Fibroblast of lung (primary cell): ENCODE measurements around the gene CDK5RAP1. TPM values are rescaled to one million over a fixed set of nuclear protein-coding genes. Genes with fewer than 3 reads are reported as not detected.
A peak's percentile ranks its signal among the peaks of the same experiment; 100 is the strongest.

Experiments used
- DNase-seq, 2 donors: peaks; one replicate each; pipeline versions ENCODE4 v3.0.0 to v3.0.0-alpha.2; 2010; ENCODE audit warnings: low read depth in 2 of 2
- H2AFZ ChIP-seq: 2 replicates; pipeline ENCODE4 v1.5.1; 2012; ENCODE audit warnings: low read length, control low read depth, inconsistent platforms
- H3K27ac ChIP-seq: 2 replicates; pipeline ENCODE4 v1.5.1; 2011; ENCODE audit warnings: low read length, control low read depth; ENCODE audit not compliant: insufficient read depth
- H3K27me3 ChIP-seq: 2 replicates; pipeline ENCODE4 v1.5.1; 2011; ENCODE audit warnings: mild to moderate bottlenecking, low read length; ENCODE audit not compliant: control insufficient read depth, insufficient read depth
- H3K36me3 ChIP-seq: 2 replicates; pipeline ENCODE4 v1.5.1; 2011; ENCODE audit warnings: low read length; ENCODE audit not compliant: control insufficient read depth, insufficient read depth
- H3K4me1 ChIP-seq: 2 replicates; pipeline ENCODE4 v1.5.1; 2011; ENCODE audit warnings: low read length; ENCODE audit not compliant: control insufficient read depth, insufficient read depth; ENCODE audit errors: extremely low read depth
- H3K4me2 ChIP-seq: 2 replicates; pipeline ENCODE4 v1.5.1; 2011; ENCODE audit warnings: low read length, control low read depth; ENCODE audit not compliant: insufficient read depth; ENCODE audit errors: extremely low read depth
- H3K4me3 ChIP-seq, 4 experiments: fragments of 200-600 bp in 1 of 4; sonication (generic) in 1 of 4; replicated peaks in 1 of 4; 2 replicates each; pipeline ENCODE4 v1.5.1; 2011 to 2016; ENCODE audit warnings: low read length in 4 of 4, low read depth in 3 of 4, mild to moderate bottlenecking in 3 of 4, control low read depth in 2 of 4, inconsistent platforms in 1 of 4, mixed read lengths in 1 of 4; ENCODE audit not compliant: insufficient read depth in 1 of 4; ENCODE audit errors: control extremely low read depth in 1 of 4
- H3K79me2 ChIP-seq: 2 replicates; pipeline ENCODE4 v1.5.1; 2012; ENCODE audit warnings: mild to moderate bottlenecking, low read length, inconsistent platforms; ENCODE audit not compliant: control insufficient read depth, insufficient read depth
- H3K9ac ChIP-seq: 2 replicates; pipeline ENCODE4 v1.5.1; 2011; ENCODE audit warnings: mild to moderate bottlenecking, low read length, control low read depth; ENCODE audit not compliant: insufficient read depth
- H3K9me3 ChIP-seq: 2 replicates; pipeline ENCODE4 v1.5.1; 2012; ENCODE audit warnings: low read depth, low read length; ENCODE audit not compliant: control insufficient read depth, insufficient read depth
- H4K20me1 ChIP-seq: 2 replicates; pipeline ENCODE4 v1.5.1; 2011; ENCODE audit warnings: low read length; ENCODE audit not compliant: control insufficient read depth, insufficient read depth; ENCODE audit errors: extremely low read depth
- EZH2 ChIP-seq: IDR thresholded peaks from 2 replicates; pipeline ENCODE4 v1.5.1; 2012; ENCODE audit warnings: low read length, control low read depth, mild to moderate bottlenecking; ENCODE audit errors: missing control alignments
- polyA plus RNA-seq, 2 donors: library from polyadenylated mRNA; depleted of rRNA in 1 of 2; stranded (reverse) in 1 of 2; unstranded in 1 of 2; fragments of >200 nt; gene quantifications; 2 replicates each; pipeline ENCODE4 v1.2.1, GENCODE V29; 2011 to 2012; ENCODE audit warnings: missing spikeins in 1 of 2
- total RNA-seq: library from RNA; depleted of rRNA; stranded (reverse); fragments of >200 nt; gene quantifications from 2 replicates; pipeline ENCODE4 v1.2.1, GENCODE V29; 2014
- TF ChIP-seq, protein P1 (sequence below), 2 donors: IDR thresholded peaks in 1 of 2; conservative IDR thresholded peaks in 1 of 2; 1 replicate in 1 of 2; 2 replicates in 1 of 2; pipeline ENCODE4 v1.5.1; 2011 to 2012; ENCODE audit warnings: low read length in 2 of 2, control low read depth in 1 of 2, inconsistent platforms in 1 of 2, low read depth in 1 of 2, mild to moderate bottlenecking in 1 of 2

Gene CDK5RAP1
- total and polyA plus RNA-seq, 2 donors (not counting 1 experiment from before 2014, with no cell fraction given), result 22.4 to 23.8 TPM

GRCh38 chr20:33352258-33353012, 48.9 kb downstream of the CDK5RAP1 start:
- Histone ChIP-seq H3K36me3 (peaks cover 2% of the 10 kb centered on the region), H3K4me1 (no peaks in the 10 kb centered on the region), H3K4me2 (no peak overlapping the region), H4K20me1 (peaks cover 1% of the 10 kb centered on the region), H3K79me2 (no peaks in the 10 kb centered on the region), H3K27me3 (no peaks in the 10 kb centered on the region), H3K4me3 (no peak overlapping the region), H3K9me3 (no peaks in the 10 kb centered on the region), H3K27ac (no peak overlapping the region), H2AFZ (no peak overlapping the region), H3K9ac (no peak overlapping the region)
- DNase-seq, result no peak
- TF ChIP-seq EZH2, result no peak

GRCh38 chr20:33351696-33352095, 49.6 kb downstream of the CDK5RAP1 start:
- Histone ChIP-seq H3K27me3 (no peaks in the 10 kb centered on the region), H3K27ac (no peak overlapping the region), H2AFZ (no peak overlapping the region), H3K79me2 (no peaks in the 10 kb centered on the region), H4K20me1 (peaks cover 2% of the 10 kb centered on the region), H3K9me3 (no peaks in the 10 kb centered on the region), H3K4me1 (no peaks in the 10 kb centered on the region), H3K36me3 (peaks cover 2% of the 10 kb centered on the region), H3K4me2 (no peak overlapping the region), H3K4me3 (no peak overlapping the region), H3K9ac (no peak overlapping the region)
- TF ChIP-seq, protein P1, sequence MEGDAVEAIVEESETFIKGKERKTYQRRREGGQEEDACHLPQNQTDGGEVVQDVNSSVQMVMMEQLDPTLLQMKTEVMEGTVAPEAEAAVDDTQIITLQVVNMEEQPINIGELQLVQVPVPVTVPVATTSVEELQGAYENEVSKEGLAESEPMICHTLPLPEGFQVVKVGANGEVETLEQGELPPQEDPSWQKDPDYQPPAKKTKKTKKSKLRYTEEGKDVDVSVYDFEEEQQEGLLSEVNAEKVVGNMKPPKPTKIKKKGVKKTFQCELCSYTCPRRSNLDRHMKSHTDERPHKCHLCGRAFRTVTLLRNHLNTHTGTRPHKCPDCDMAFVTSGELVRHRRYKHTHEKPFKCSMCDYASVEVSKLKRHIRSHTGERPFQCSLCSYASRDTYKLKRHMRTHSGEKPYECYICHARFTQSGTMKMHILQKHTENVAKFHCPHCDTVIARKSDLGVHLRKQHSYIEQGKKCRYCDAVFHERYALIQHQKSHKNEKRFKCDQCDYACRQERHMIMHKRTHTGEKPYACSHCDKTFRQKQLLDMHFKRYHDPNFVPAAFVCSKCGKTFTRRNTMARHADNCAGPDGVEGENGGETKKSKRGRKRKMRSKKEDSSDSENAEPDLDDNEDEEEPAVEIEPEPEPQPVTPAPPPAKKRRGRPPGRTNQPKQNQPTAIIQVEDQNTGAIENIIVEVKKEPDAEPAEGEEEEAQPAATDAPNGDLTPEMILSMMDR (conservative IDR thresholded peaks at IDR 0.05 in 1 of 2, IDR thresholded peaks at IDR 0.05 in 1 of 2; ENCODE audit: low read depth in 1 of 2, low read length in 2 of 2), result no peak
- no peak for TF ChIP-seq EZH2
- peak in 1 of 2 donors; percentile 3 for DNase-seq

- H3K9me3 ChIP-seq, result no peaks in the 10 kb centered on the region
- no peak overlapping the region for H3K4me3 ChIP-seq
- H3K4me1 ChIP-seq, result no peaks in the 10 kb centered on the region
- H3K9ac ChIP-seq, result no peak overlapping the region
- H3K27me3 ChIP-seq, result no peaks in the 10 kb centered on the region
- no peak overlapping the region for H3K4me2 ChIP-seq
- H3K79me2 ChIP-seq, result no peaks in the 10 kb centered on the region
- no peaks in the 10 kb centered on the region for H3K36me3 ChIP-seq
- no peak overlapping the region for H2AFZ ChIP-seq
- TF ChIP-seq, protein P1 (conservative IDR thresholded peaks at IDR 0.05 in 1 of 2, IDR thresholded peaks at IDR 0.05 in 1 of 2; ENCODE audit: low read depth in 1 of 2, low read length in 2 of 2), result no peak
- TF ChIP-seq EZH2, result no peak
- no peak overlapping the region for H3K27ac ChIP-seq
- peaks cover 2% of the 10 kb centered on the region for H4K20me1 ChIP-seq
- DNase-seq, result no peak
These were observed 51.8 kb downstream of the CDK5RAP1 start for GRCh38 chr20:33349493-33349892.
